ENCODE measurements around the gene CRTAC1.
"Not testable (repeated sequence)": the region's sequence is repeated elsewhere in the genome, so short reads cannot be mapped to it uniquely, and the experiment has no call there.

GRCh38 chr10:97843972-97844371 is 186.4 kb downstream of the CRTAC1 start:
- TF ChIP-seq SMAD4 (CRISPR knock-in tag; IDR thresholded peaks at IDR 0.05); NFYB (CRISPR knock-in tag; conservative IDR thresholded peaks at IDR 0.05; ENCODE audit: low read depth); TCF7 (CRISPR knock-in tag; IDR thresholded peaks at IDR 0.05; ENCODE audit: low read depth); IRF2 (CRISPR knock-in tag; IDR thresholded peaks at IDR 0.05; ENCODE audit: borderline replicate concordance, low read depth); ZNF425 (CRISPR knock-in tag; conservative IDR thresholded peaks at IDR 0.05): not testable (repeated sequence)
- TF ChIP-seq, protein P1, sequence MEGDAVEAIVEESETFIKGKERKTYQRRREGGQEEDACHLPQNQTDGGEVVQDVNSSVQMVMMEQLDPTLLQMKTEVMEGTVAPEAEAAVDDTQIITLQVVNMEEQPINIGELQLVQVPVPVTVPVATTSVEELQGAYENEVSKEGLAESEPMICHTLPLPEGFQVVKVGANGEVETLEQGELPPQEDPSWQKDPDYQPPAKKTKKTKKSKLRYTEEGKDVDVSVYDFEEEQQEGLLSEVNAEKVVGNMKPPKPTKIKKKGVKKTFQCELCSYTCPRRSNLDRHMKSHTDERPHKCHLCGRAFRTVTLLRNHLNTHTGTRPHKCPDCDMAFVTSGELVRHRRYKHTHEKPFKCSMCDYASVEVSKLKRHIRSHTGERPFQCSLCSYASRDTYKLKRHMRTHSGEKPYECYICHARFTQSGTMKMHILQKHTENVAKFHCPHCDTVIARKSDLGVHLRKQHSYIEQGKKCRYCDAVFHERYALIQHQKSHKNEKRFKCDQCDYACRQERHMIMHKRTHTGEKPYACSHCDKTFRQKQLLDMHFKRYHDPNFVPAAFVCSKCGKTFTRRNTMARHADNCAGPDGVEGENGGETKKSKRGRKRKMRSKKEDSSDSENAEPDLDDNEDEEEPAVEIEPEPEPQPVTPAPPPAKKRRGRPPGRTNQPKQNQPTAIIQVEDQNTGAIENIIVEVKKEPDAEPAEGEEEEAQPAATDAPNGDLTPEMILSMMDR (IDR thresholded peaks at IDR 0.05) = not testable (repeated sequence)
- TF ChIP-seq, protein P2, sequence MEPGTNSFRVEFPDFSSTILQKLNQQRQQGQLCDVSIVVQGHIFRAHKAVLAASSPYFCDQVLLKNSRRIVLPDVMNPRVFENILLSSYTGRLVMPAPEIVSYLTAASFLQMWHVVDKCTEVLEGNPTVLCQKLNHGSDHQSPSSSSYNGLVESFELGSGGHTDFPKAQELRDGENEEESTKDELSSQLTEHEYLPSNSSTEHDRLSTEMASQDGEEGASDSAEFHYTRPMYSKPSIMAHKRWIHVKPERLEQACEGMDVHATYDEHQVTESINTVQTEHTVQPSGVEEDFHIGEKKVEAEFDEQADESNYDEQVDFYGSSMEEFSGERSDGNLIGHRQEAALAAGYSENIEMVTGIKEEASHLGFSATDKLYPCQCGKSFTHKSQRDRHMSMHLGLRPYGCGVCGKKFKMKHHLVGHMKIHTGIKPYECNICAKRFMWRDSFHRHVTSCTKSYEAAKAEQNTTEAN (CRISPR knock-in tag; IDR thresholded peaks at IDR 0.05) = not testable (repeated sequence)
- TF ChIP-seq, protein P3, sequence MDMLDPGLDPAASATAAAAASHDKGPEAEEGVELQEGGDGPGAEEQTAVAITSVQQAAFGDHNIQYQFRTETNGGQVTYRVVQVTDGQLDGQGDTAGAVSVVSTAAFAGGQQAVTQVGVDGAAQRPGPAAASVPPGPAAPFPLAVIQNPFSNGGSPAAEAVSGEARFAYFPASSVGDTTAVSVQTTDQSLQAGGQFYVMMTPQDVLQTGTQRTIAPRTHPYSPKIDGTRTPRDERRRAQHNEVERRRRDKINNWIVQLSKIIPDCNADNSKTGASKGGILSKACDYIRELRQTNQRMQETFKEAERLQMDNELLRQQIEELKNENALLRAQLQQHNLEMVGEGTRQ (CRISPR knock-in tag; IDR thresholded peaks at IDR 0.05) = not testable (repeated sequence)

Data from WTC11 (cell line).